Measurements from ENCODE around the gene KRT26. TPM values are rescaled to one million over a fixed set of nuclear protein-coding genes. Genes with fewer than 3 reads are reported as not detected.

The KRT26 gene
- total and polyA plus RNA-seq, 2 of the 8 experiments (the other 6 are each of a cell fraction or from before 2014, with no cell fraction given): not detected

DNA sequence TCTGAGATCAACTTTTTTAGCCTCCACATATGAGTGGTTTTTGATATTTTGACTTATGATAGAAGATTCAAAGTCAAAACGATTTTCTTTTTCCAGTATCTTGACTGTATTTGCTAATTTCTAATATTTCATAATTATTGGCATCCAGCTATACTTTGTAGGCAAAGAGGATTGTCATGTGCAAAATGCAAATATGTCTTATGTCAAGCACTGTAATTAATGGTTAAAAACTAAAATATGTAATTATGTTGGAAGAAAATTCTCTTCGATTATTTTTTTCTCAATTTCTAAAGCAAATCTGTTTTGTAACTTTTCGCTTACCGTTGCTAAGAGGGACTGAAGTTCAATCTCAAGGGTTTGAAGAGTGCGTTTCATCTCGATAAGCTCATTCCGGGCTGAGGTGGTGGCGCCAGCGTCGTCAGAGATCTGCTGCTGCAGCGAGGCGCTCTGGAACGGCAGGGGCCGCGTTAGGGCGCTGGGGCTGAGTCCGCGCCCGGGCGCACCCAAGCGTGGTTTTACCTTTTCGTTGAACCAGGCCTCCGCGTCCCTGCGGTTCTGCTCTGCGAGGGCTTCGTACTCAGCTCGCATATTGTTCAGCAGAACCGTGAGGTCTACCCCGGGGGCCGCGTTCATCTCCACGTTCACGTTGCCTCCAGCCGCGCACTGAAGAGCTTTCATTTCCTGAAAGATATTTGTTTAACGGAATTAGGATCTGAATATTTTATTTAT, 7.3 kb upstream of the KRT26 start (continued):
- TF ChIP-seq TCF12 (IDR thresholded peaks at IDR 0.05; ENCODE audit: low read depth, low read length) (no peak), TBP (IDR thresholded peaks at IDR 0.05; ENCODE audit: low read depth, low read length) (peak; percentile 51; the same call in 1 of the 2 replicates), RFX5 (IDR thresholded peaks at IDR 0.05; ENCODE audit: borderline replicate concordance, low read depth, low read length) (no peak), HDAC6 (IDR thresholded peaks at IDR 0.05; ENCODE audit: low read depth, low read length) (no peak), JUN (IDR thresholded peaks at IDR 0.05; ENCODE audit: low read depth, low read length) (no peak), HDAC2 (IDR thresholded peaks at IDR 0.05; ENCODE audit: borderline replicate concordance in 1 of 2, low read depth in 2 of 2, low read length in 2 of 2) (no peak)
- TF ChIP-seq, protein P1, sequence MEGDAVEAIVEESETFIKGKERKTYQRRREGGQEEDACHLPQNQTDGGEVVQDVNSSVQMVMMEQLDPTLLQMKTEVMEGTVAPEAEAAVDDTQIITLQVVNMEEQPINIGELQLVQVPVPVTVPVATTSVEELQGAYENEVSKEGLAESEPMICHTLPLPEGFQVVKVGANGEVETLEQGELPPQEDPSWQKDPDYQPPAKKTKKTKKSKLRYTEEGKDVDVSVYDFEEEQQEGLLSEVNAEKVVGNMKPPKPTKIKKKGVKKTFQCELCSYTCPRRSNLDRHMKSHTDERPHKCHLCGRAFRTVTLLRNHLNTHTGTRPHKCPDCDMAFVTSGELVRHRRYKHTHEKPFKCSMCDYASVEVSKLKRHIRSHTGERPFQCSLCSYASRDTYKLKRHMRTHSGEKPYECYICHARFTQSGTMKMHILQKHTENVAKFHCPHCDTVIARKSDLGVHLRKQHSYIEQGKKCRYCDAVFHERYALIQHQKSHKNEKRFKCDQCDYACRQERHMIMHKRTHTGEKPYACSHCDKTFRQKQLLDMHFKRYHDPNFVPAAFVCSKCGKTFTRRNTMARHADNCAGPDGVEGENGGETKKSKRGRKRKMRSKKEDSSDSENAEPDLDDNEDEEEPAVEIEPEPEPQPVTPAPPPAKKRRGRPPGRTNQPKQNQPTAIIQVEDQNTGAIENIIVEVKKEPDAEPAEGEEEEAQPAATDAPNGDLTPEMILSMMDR (IDR thresholded peaks at IDR 0.05; ENCODE audit: control extremely low read depth in 1 of 3, insufficient read depth in 1 of 3, low read depth in 1 of 3, low read length in 3 of 3): 0 out of 4 replicates have a peak, but pooled peaks of 1 of the 3 experiments have one; percentile 2
